Measurements from ENCODE around the gene AFAP1L1. TPM values are rescaled to one million over a fixed set of nuclear protein-coding genes. Genes with fewer than 3 reads are reported as not detected.

Gene AFAP1L1
- total RNA-seq, 1 donor from 2014 or later, result 8.3 TPM

DNA sequence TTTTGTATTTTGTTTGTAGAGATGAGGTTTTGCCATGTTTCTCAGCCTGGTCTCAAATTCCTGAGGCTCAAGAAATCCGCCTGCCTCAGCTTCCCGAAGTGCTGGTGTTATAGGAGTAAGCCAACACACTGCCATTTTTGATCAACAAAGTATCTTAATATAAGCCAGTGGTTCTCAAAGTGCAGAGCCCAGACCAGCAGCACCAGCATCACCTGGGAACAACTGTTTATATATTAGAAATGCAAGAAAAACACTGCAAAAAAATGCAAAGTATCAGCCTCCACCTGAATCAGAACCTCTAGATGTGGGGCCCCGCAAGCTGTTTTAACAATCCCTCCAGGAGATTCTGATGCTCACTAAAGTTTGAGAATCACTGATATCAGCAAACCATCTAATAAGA is 101.3 kb downstream of the AFAP1L1 start:
- no peak overlapping the region for H3K27ac Mint-ChIP-seq (ENCODE audit: unreplicated experiment)
- FAIRE-seq (no peak), DNase-seq (ENCODE audit: low read depth) (no peak)
- Histone ChIP-seq H3K27me3 (ENCODE audit: insufficient read depth, low read length) (no peaks in the 10 kb centered on the region), H3K79me2 (ENCODE audit: insufficient read depth, low read length) (no peaks in the 10 kb centered on the region), H2AFZ (ENCODE audit: low read depth, low read length) (no peak overlapping the region), H3K9ac (ENCODE audit: low read length) (no peak overlapping the region), H3K27ac (ENCODE audit: low read depth, low read length) (no peak overlapping the region), H4K20me1 (ENCODE audit: insufficient read depth, low read length) (no peaks in the 10 kb centered on the region), H3K36me3 (ENCODE audit: insufficient read depth, low read length) (no peaks in the 10 kb centered on the region), H3K4me1 (ENCODE audit: insufficient read depth, low read length) (no peaks in the 10 kb centered on the region), H3K4me3 (ENCODE audit: insufficient read depth, low read depth, low read length) (no peak overlapping the region), H3K4me2 (ENCODE audit: low read length) (no peak overlapping the region), H3K9me3 (ENCODE audit: insufficient read depth, low read depth, low read length) (peaks cover 3% of the 10 kb centered on the region)
- no peaks in the 10 kb centered on the region for H3K27me3 Mint-ChIP-seq (ENCODE audit: low read depth, unreplicated experiment)
- H3K4me3 Mint-ChIP-seq (ENCODE audit: unreplicated experiment), result no peak overlapping the region
- no peaks in the 10 kb centered on the region for H3K9me3 Mint-ChIP-seq (ENCODE audit: unreplicated experiment)
- H3K36me3 Mint-ChIP-seq (ENCODE audit: low read depth, unreplicated experiment), result no peaks in the 10 kb centered on the region
- H3K4me1 Mint-ChIP-seq (ENCODE audit: low read depth, unreplicated experiment), result peaks cover 3% of the 10 kb centered on the region
- TF ChIP-seq, protein P1, sequence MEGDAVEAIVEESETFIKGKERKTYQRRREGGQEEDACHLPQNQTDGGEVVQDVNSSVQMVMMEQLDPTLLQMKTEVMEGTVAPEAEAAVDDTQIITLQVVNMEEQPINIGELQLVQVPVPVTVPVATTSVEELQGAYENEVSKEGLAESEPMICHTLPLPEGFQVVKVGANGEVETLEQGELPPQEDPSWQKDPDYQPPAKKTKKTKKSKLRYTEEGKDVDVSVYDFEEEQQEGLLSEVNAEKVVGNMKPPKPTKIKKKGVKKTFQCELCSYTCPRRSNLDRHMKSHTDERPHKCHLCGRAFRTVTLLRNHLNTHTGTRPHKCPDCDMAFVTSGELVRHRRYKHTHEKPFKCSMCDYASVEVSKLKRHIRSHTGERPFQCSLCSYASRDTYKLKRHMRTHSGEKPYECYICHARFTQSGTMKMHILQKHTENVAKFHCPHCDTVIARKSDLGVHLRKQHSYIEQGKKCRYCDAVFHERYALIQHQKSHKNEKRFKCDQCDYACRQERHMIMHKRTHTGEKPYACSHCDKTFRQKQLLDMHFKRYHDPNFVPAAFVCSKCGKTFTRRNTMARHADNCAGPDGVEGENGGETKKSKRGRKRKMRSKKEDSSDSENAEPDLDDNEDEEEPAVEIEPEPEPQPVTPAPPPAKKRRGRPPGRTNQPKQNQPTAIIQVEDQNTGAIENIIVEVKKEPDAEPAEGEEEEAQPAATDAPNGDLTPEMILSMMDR (IDR thresholded peaks at IDR 0.05; ENCODE audit: insufficient read depth, low read depth, low read length), result no peak
- TF ChIP-seq EZH2 (IDR thresholded peaks at IDR 0.05; ENCODE audit: insufficient read depth, low read length), result no peak

- Histone ChIP-seq H3K36me3 (ENCODE audit: insufficient read depth, low read length) (no peaks in the 10 kb centered on the region), H2AFZ (ENCODE audit: low read depth, low read length) (no peak overlapping the region), H3K27me3 (ENCODE audit: insufficient read depth, low read length) (no peaks in the 10 kb centered on the region), H3K4me3 (ENCODE audit: insufficient read depth, low read depth, low read length) (no peak overlapping the region), H3K9me3 (ENCODE audit: insufficient read depth, low read depth, low read length) (peaks cover 3% of the 10 kb centered on the region), H3K79me2 (ENCODE audit: insufficient read depth, low read length) (no peaks in the 10 kb centered on the region), H3K27ac (ENCODE audit: low read depth, low read length) (no peak overlapping the region), H3K4me2 (ENCODE audit: low read length) (no peak overlapping the region), H3K9ac (ENCODE audit: low read length) (no peak overlapping the region), H3K4me1 (ENCODE audit: insufficient read depth, low read length) (no peaks in the 10 kb centered on the region), H4K20me1 (ENCODE audit: insufficient read depth, low read length) (no peaks in the 10 kb centered on the region)
- no peaks in the 10 kb centered on the region for H3K4me1 Mint-ChIP-seq (ENCODE audit: low read depth, unreplicated experiment)
- FAIRE-seq, result no peak
- peaks cover 1% of the 10 kb centered on the region for H3K27me3 Mint-ChIP-seq (ENCODE audit: low read depth, unreplicated experiment)
- H3K27ac Mint-ChIP-seq (ENCODE audit: unreplicated experiment), result no peak overlapping the region
- H3K4me3 Mint-ChIP-seq (ENCODE audit: unreplicated experiment), result no peak overlapping the region
- no peaks in the 10 kb centered on the region for H3K9me3 Mint-ChIP-seq (ENCODE audit: unreplicated experiment)
- peaks cover 2% of the 10 kb centered on the region for H3K36me3 Mint-ChIP-seq (ENCODE audit: low read depth, unreplicated experiment)
- TF ChIP-seq, protein P1 (IDR thresholded peaks at IDR 0.05; ENCODE audit: insufficient read depth, low read depth, low read length), result no peak
- TF ChIP-seq EZH2 (IDR thresholded peaks at IDR 0.05; ENCODE audit: insufficient read depth, low read length), result no peak
- no peak for DNase-seq (ENCODE audit: low read depth)
Observed at GRCh38 chr5:149374303-149374702, 102.6 kb downstream of the AFAP1L1 start.

DNA sequence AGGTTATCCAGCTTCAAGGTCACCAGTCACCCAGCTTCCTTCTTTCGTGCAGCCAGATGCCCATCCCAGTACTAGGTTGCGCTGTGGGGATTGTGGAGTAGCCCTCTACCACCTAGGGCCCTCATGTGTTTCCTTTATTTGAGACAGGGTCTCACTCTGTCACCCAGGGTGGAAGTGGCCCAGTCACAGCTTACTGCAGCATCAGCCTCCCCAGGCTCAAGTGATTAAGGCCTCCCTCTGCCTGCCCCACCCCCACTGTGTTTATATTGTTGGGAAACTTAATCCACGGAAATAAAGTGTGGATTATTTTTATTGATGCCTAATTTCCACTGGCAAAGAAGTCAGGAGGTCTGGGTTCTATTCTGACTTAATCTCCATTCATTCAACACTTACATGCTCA is 103.1 kb downstream of the AFAP1L1 start:
- Histone ChIP-seq H3K9me3 (ENCODE audit: insufficient read depth, low read depth, low read length) (peaks cover 3% of the 10 kb centered on the region), H3K4me1 (ENCODE audit: insufficient read depth, low read length) (no peaks in the 10 kb centered on the region), H4K20me1 (ENCODE audit: insufficient read depth, low read length) (no peaks in the 10 kb centered on the region), H3K27me3 (ENCODE audit: insufficient read depth, low read length) (no peaks in the 10 kb centered on the region), H3K27ac (ENCODE audit: low read depth, low read length) (no peak overlapping the region), H3K79me2 (ENCODE audit: insufficient read depth, low read length) (no peaks in the 10 kb centered on the region), H3K4me2 (ENCODE audit: low read length) (no peak overlapping the region), H2AFZ (ENCODE audit: low read depth, low read length) (no peak overlapping the region), H3K36me3 (ENCODE audit: insufficient read depth, low read length) (no peaks in the 10 kb centered on the region), H3K9ac (ENCODE audit: low read length) (no peak overlapping the region), H3K4me3 (ENCODE audit: insufficient read depth, low read depth, low read length) (no peak overlapping the region)
- Mint-ChIP-seq H3K27ac (ENCODE audit: unreplicated experiment) (no peak overlapping the region), H3K27me3 (ENCODE audit: low read depth, unreplicated experiment) (peaks cover 1% of the 10 kb centered on the region), H3K4me3 (ENCODE audit: unreplicated experiment) (no peak overlapping the region), H3K4me1 (ENCODE audit: low read depth, unreplicated experiment) (no peaks in the 10 kb centered on the region), H3K9me3 (ENCODE audit: unreplicated experiment) (no peaks in the 10 kb centered on the region), H3K36me3 (ENCODE audit: low read depth, unreplicated experiment) (peaks cover 2% of the 10 kb centered on the region)
- FAIRE-seq (no peak), DNase-seq (ENCODE audit: low read depth) (no peak)
- TF ChIP-seq, protein P1 (IDR thresholded peaks at IDR 0.05; ENCODE audit: insufficient read depth, low read depth, low read length), result no peak
- no peak for TF ChIP-seq EZH2 (IDR thresholded peaks at IDR 0.05; ENCODE audit: insufficient read depth, low read length)
